Osteoblast (primary cell): ENCODE results near the gene CD93. TPM values are rescaled to one million over a fixed set of nuclear protein-coding genes. Genes with fewer than 3 reads are reported as not detected.

ENCODE experiments used
- DNase-seq: peaks from one replicate; pipeline ENCODE4 v3.0.0; 2011; ENCODE audit warnings: low spot score, mixed read lengths; ENCODE audit not compliant: insufficient read length; ENCODE audit errors: missing footprints
- H2AFZ ChIP-seq: 2 replicates; pipeline ENCODE4 v1.6.0; 2011; ENCODE audit warnings: mild to moderate bottlenecking, low read length
- H3K27ac ChIP-seq: 2 replicates; pipeline ENCODE4 v1.5.1; 2011; ENCODE audit warnings: mild to moderate bottlenecking, low read depth, low read length, moderate library complexity
- H3K27me3 ChIP-seq: 2 replicates; pipeline ENCODE4 v1.6.0; 2012; ENCODE audit warnings: mild to moderate bottlenecking, control low read depth, inconsistent platforms, low read length, moderate library complexity; ENCODE audit not compliant: insufficient read depth
- H3K36me3 ChIP-seq: 2 replicates; pipeline ENCODE4 v1.5.1; 2011; ENCODE audit warnings: mild to moderate bottlenecking, low read length, control low read depth, moderate library complexity; ENCODE audit not compliant: insufficient read depth
- H3K4me1 ChIP-seq: 2 replicates; pipeline ENCODE4 v1.5.1; 2011; ENCODE audit warnings: mild to moderate bottlenecking, low read length, control low read depth, moderate library complexity; ENCODE audit not compliant: insufficient read depth
- H3K4me2 ChIP-seq: 2 replicates; pipeline ENCODE4 v1.6.0; 2011; ENCODE audit warnings: mild to moderate bottlenecking, low read length; ENCODE audit not compliant: insufficient read depth
- H3K4me3 ChIP-seq: fragments of 200-600 bp; sonication (generic); 3 replicates; pipeline ENCODE4 v1.5.1; 2012; ENCODE audit warnings: mild to moderate bottlenecking, low read length, inconsistent platforms; ENCODE audit not compliant: insufficient read depth
- H3K79me2 ChIP-seq: 2 replicates; pipeline ENCODE4 v1.6.0; 2012; ENCODE audit warnings: mild to moderate bottlenecking, low read length, control low read depth, inconsistent platforms; ENCODE audit not compliant: insufficient read depth
- H3K9me3 ChIP-seq: 2 replicates; pipeline ENCODE4 v1.5.1; 2011; ENCODE audit warnings: low read depth, low read length, control low read depth
- H4K20me1 ChIP-seq: 2 replicates; pipeline ENCODE4 v1.6.0; 2012; ENCODE audit warnings: mild to moderate bottlenecking, low read length, control low read depth; ENCODE audit not compliant: insufficient read depth
- CTCF ChIP-seq: IDR thresholded peaks from 2 replicates; pipeline ENCODE4 v1.5.1; 2011; ENCODE audit warnings: mild to moderate bottlenecking, low read depth, low read length, moderate library complexity; ENCODE audit errors: extremely low read depth
- total RNA-seq: library from RNA; depleted of rRNA; stranded (reverse); fragments of >200 nt; gene quantifications from 2 replicates; pipeline ENCODE4 v1.2.3, GENCODE V29; 2012

The CD93 gene
- total RNA-seq, 1 donor, result not detected

DNA sequence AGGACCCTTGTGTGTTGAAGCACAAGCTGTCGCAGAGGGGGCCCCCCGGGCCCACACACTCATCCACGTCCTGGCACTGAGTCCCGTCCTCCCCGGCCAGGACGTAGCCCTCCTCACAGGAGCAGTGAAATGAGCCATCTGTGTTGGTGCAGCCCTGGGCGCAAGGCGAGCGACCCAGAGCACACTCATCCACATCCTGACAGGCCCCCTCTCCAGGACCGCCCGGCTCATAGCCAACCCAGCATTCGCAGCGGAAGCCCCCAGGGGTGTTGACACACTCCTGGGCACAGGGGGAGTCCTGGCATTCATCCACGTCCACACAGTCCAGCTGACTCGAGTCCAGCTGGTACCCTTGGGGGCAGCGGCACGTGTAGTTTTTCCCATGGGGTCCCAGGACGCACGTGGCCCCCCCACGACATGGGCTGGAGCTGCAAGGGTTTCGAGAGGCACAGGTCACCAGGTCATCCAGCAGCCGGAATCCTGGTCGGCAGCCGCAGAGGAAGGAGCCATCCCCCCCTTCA lies 1.2 kb downstream of the CD93 start:
- Histone ChIP-seq H3K79me2 (no peaks in the 10 kb centered on the region), H3K4me1 (no peaks in the 10 kb centered on the region), H3K36me3 (no peaks in the 10 kb centered on the region), H3K27me3 (peaks cover 5% of the 10 kb centered on the region), H2AFZ (no peak overlapping the region), H3K9me3 (no peaks in the 10 kb centered on the region), H3K27ac (no peak overlapping the region), H3K4me3 (no peak overlapping the region), H4K20me1 (no peaks in the 10 kb centered on the region), H3K4me2 (no peak overlapping the region)
- no peak for TF ChIP-seq CTCF
- no peak for DNase-seq

DNA sequence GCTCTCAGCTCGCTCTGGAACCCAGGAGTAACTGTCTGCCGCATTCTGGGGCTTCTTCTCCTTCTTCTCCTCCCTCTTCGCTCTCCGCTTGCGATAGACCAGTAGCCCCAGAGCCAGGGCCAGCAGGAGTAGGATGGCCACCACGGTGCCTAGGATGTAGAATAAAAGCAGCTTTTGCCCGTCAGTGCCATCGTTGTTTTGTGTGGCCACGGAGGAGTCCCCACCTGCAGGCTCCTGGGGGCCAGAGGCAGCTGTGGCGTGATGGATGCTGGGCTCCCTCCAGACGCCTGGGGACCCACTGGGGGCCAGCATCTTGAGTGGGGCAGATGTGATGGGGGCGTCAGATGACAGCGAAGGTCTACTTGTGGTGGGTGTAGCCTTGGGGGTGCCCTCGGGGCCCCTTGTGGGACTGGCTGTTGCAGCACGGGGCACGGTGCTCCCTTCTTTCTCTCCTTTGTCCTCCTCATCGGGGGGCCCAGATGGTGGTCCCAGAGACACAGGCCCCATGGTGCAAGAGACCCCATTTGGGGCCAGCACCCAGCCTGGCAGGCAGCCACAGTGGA lies 1.8 kb downstream of the CD93 start:
- Histone ChIP-seq H3K36me3 (no peaks in the 10 kb centered on the region), H3K4me3 (no peak overlapping the region), H3K9me3 (no peaks in the 10 kb centered on the region), H3K79me2 (no peaks in the 10 kb centered on the region), H3K27ac (no peak overlapping the region), H3K4me2 (no peak overlapping the region), H3K27me3 (peaks cover 11% of the 10 kb centered on the region), H4K20me1 (no peaks in the 10 kb centered on the region), H2AFZ (no peak overlapping the region), H3K4me1 (no peaks in the 10 kb centered on the region)
- no peak for DNase-seq
- TF ChIP-seq CTCF, result no peak

- TF ChIP-seq CTCF, result no peak
- Histone ChIP-seq H3K4me2 (no peak overlapping the region), H3K27ac (no peak overlapping the region), H3K9me3 (no peaks in the 10 kb centered on the region), H4K20me1 (no peaks in the 10 kb centered on the region), H3K4me3 (no peak overlapping the region), H3K4me1 (no peaks in the 10 kb centered on the region), H2AFZ (no peak overlapping the region), H3K36me3 (no peaks in the 10 kb centered on the region), H3K79me2 (no peaks in the 10 kb centered on the region), H3K27me3 (peaks cover 13% of the 10 kb centered on the region)
- no peak for DNase-seq
These were observed 2.4 kb downstream of the CD93 start for GRCh38 chr20:23083553-23084220.

- H3K9me3 ChIP-seq, result no peaks in the 10 kb centered on the region
- H3K27ac ChIP-seq, result no peak overlapping the region
- TF ChIP-seq CTCF, result no peak
These were observed 3.1 kb downstream of the CD93 start for GRCh38 chr20:23082846-23083552.

More at GRCh38 chr20:23082846-23083552, 3.1 kb downstream of the CD93 start:
- DNase-seq, result no peak
- Histone ChIP-seq H2AFZ (no peak overlapping the region), H3K79me2 (no peaks in the 10 kb centered on the region), H3K27me3 (peaks cover 17% of the 10 kb centered on the region), H4K20me1 (no peaks in the 10 kb centered on the region), H3K4me2 (no peak overlapping the region), H3K4me3 (no peak overlapping the region), H3K4me1 (no peaks in the 10 kb centered on the region), H3K36me3 (no peaks in the 10 kb centered on the region)
